HepG2 (cell line): Measurements from ENCODE around the gene PRKN. TPM values are rescaled to one million over a fixed set of nuclear protein-coding genes. Genes with fewer than 3 reads are reported as not detected.

Experiments
- ATAC-seq: fragments of 200-7000 bp; cut with Tn5 transposase; 3 replicates; pipeline ENCODE4 v1.9.1; 2020; ENCODE audit warnings: mild to moderate bottlenecking, moderate library complexity
- BruUV-seq: library from RNA; stranded (reverse); fragments of 400-500 nt; replicated peaks from 2 replicates; lab custom pipeline; 2021; lab: Mats Ljungman, UMichigan
- CTCF ChIA-PET: fragments of 300-600 bp; formaldehyde crosslinking; extraction: SDS; loops from one replicate; lab custom pipeline; 2021; ENCODE audit warnings: low total read pairs, inconsistent platforms, low intra/inter-chr PET ratio; lab: Yijun Ruan, JAX
- POLR2A ChIA-PET: fragments of 350-600 bp; sonication (Branson Sonifier 250); formaldehyde crosslinking; loops from one replicate; lab custom pipeline; 2020; ENCODE audit warnings: antibody characterized with exemption, inconsistent platforms; lab: Yijun Ruan, JAX
- DNase-seq: peaks from one replicate; pipeline ENCODE4 v3.0.0-alpha.2; 2015; ENCODE audit warnings: low spot score
- FAIRE-seq: peaks from 3 replicates; lab custom pipeline; 2011; peaks lifted over from hg19 to GRCh38; lab: Jason Lieb, UNC
- H2AFZ ChIP-seq: one replicate; pipeline ENCODE4 v1.6.1; 2011; ENCODE audit warnings: low read length, inconsistent platforms
- H3K27ac ChIP-seq: fragments of 300-600 bp; 3 replicates; pipeline ENCODE4 v1.8.0; 2011; ENCODE audit warnings: mixed run types, mild to moderate bottlenecking, mixed read lengths, low read length, inconsistent platforms; ENCODE audit not compliant: insufficient read depth; ENCODE audit errors: extremely low read length
- H3K27me3 ChIP-seq, 2 experiments: fragments of 200-600 bp in 1 of 2; 2 replicates in 1 of 2; 3 replicates in 1 of 2; pipeline versions ENCODE4 v1.6.0 to v1.8.0; 2011; ENCODE audit warnings: low read length in 2 of 2, mild to moderate bottlenecking in 2 of 2, moderate library complexity in 2 of 2, inconsistent platforms in 1 of 2; ENCODE audit not compliant: insufficient read depth in 2 of 2, control insufficient read depth in 1 of 2
- H3K36me3 ChIP-seq, 2 experiments: fragments of 200-600 bp in 1 of 2; replicated peaks in 1 of 2; 2 replicates in 1 of 2; 3 replicates in 1 of 2; pipeline versions ENCODE4 v1.5.1 to v1.8.0; 2011; ENCODE audit warnings: low read length in 2 of 2, inconsistent platforms in 1 of 2; ENCODE audit not compliant: insufficient read depth in 2 of 2, control insufficient read depth in 1 of 2
- H3K4me1 ChIP-seq: 2 replicates; pipeline ENCODE4 v1.5.1; 2012; ENCODE audit warnings: low read length, inconsistent platforms; ENCODE audit not compliant: insufficient read depth
- H3K4me2 ChIP-seq: 2 replicates; pipeline ENCODE4 v1.6.0; 2011; ENCODE audit warnings: low read depth, low read length, inconsistent platforms
- H3K4me3 ChIP-seq, 3 experiments: fragments of 200-600 bp in 1 of 3; sonication (generic), shearing (Covaris generic) in 1 of 3; replicated peaks in 1 of 3; 2 replicates each; pipeline ENCODE4 v1.5.1; 2011 to 2016; ENCODE audit warnings: low read length in 3 of 3, inconsistent platforms in 2 of 3, low read depth in 2 of 3, mild to moderate bottlenecking in 2 of 3, control low read depth in 1 of 3, mixed read lengths in 1 of 3; ENCODE audit not compliant: insufficient read depth in 1 of 3
- H3K79me2 ChIP-seq: one replicate; pipeline ENCODE4 v1.6.1; 2011; ENCODE audit warnings: low read length, inconsistent platforms; ENCODE audit not compliant: insufficient read depth
- H3K9ac ChIP-seq: 2 replicates; pipeline ENCODE4 v1.6.0; 2011; ENCODE audit warnings: mild to moderate bottlenecking, low read depth, low read length, inconsistent platforms; ENCODE audit not compliant: insufficient read depth
- H3K9me3 ChIP-seq: 2 replicates; pipeline ENCODE4 v1.5.1; 2012; ENCODE audit warnings: mild to moderate bottlenecking, low read length
- H4K20me1 ChIP-seq: 2 replicates; pipeline ENCODE4 v1.6.0; 2011; ENCODE audit warnings: inconsistent platforms, mild to moderate bottlenecking, low read length, moderate library complexity; ENCODE audit not compliant: insufficient read depth
- HNRNPUL1 ChIP-seq: fragments of 200-400 bp; formaldehyde crosslinking; IDR thresholded peaks from 2 replicates; pipeline ENCODE4 v1.6.1; 2017; ENCODE audit warnings: low read depth, mild to moderate bottlenecking, low read length, moderate library complexity
- KDM4B ChIP-seq: sonication (generic); formaldehyde crosslinking; IDR thresholded peaks from 2 replicates; pipeline ENCODE4 v1.4.0; 2020; ENCODE audit warnings: missing genetic modification reagents
- MBD4 ChIP-seq: IDR thresholded peaks from 2 replicates; pipeline ENCODE4 v1.6.1; 2012; ENCODE audit warnings: low read length, inconsistent platforms, borderline replicate concordance
- RARA ChIP-seq: IDR thresholded peaks from 2 replicates; pipeline ENCODE4 v1.6.1; 2016; ENCODE audit warnings: missing genetic modification reagents, missing compliant biosample characterization
- ZBTB33 ChIP-seq: sonication (generic); formaldehyde crosslinking; IDR thresholded peaks from 2 replicates; pipeline ENCODE4 v1.4.0; 2020; ENCODE audit warnings: missing genetic modification reagents
- ZBTB46 ChIP-seq: sonication (generic); formaldehyde crosslinking; IDR thresholded peaks from 2 replicates; pipeline ENCODE4 v1.4.0; 2020; ENCODE audit warnings: mild to moderate bottlenecking, missing genetic modification reagents, borderline replicate concordance
- ZFP62 ChIP-seq: sonication (generic); formaldehyde crosslinking; IDR thresholded peaks from 2 replicates; pipeline ENCODE4 v1.4.0; 2020; ENCODE audit warnings: missing genetic modification reagents
- ZNF609 ChIP-seq: sonication (generic); formaldehyde crosslinking; IDR thresholded peaks from 2 replicates; pipeline ENCODE4 v1.4.0; 2020; ENCODE audit warnings: mild to moderate bottlenecking, missing genetic modification reagents, borderline replicate concordance
- ZNF720 ChIP-seq: sonication (generic); formaldehyde crosslinking; IDR thresholded peaks from 2 replicates; pipeline ENCODE4 v1.4.0; 2020; ENCODE audit warnings: missing genetic modification reagents
- WGBS: methylation state at CpG from one replicate; pipeline ENCODE4 v1.1.6; 2017; ENCODE audit warnings: low lambda C conversion rate; 5-methylcytosine and 5-hydroxymethylcytosine counted together
- in situ Hi-C: cut with HindIII; loops from 2 replicates; pipeline ENCODE4 v1.10.0; 2017; ENCODE audit warnings: low pct_unique_long_range_greater_than_20kb; ENCODE audit not compliant: extremely low pct_ligation_motif_present
- intact Hi-C: fragments of 100-400 bp; cut with micrococcal nuclease; formaldehyde crosslinking; loops from one replicate; pipeline ENCODE4 v1.10.0; 2022; ENCODE audit not compliant: unreplicated experiment
- polyA plus RNA-seq, 8 experiments: library from polyadenylated mRNA; depleted of rRNA in 3 of 8; stranded (reverse) in 7 of 8; unstranded in 1 of 8; fragments of >200 nt; fragmentation: Illumina TruSeq in 4 of 8; extraction: Trizol in 4 of 8; gene quantifications; 2 replicates each; pipeline versions ENCODE4 v1.2.1 to v1.2.3, GENCODE V29; 2011 to 2016; ENCODE audit warnings: low read depth in 4 of 8, missing spikeins in 1 of 8, mixed read lengths in 1 of 8; ENCODE audit not compliant: insufficient read depth in 1 of 8
- total RNA-seq, 5 experiments: library from RNA; depleted of rRNA; stranded (reverse); fragments of >200 nt; fragmentation: Illumina TruSeq; extraction: Trizol; gene quantifications; 2 replicates each; pipeline ENCODE4 v1.2.3, GENCODE V29; 2016; ENCODE audit warnings: low read depth in 1 of 5

The PRKN gene
- total and polyA plus RNA-seq, 2 of the 13 experiments (the other 11 are each of a cell fraction or from before 2014, with no cell fraction given) = 0.31 to 0.44 TPM

GRCh38 chr6:162666246-162666645 lies 61.3 kb downstream of the PRKN start:
- no peak overlapping the region for H3K4me2 ChIP-seq
- BruUV-seq = no TSS peak
- H2AFZ ChIP-seq = no peak overlapping the region
- no peak for FAIRE-seq
- peaks cover 10% of the 10 kb centered on the region; the same call in 1 of the 2 replicates for H3K9me3 ChIP-seq
- no peaks in the 10 kb centered on the region for H3K79me2 ChIP-seq
- in situ Hi-C loops = no loop called here
- no peaks in the 10 kb centered on the region for H4K20me1 ChIP-seq
- no peak overlapping the region for H3K9ac ChIP-seq
- H3K36me3 ChIP-seq = no peaks in the 10 kb centered on the region
- no peak overlapping the region for H3K27ac ChIP-seq
- ChIA-PET CTCF (no interaction called here), POLR2A (no interaction called here)
- no peak for TF ChIP-seq ZBTB46 (CRISPR knock-in tag)
- no peak for TF ChIP-seq KDM4B
- TF ChIP-seq MBD4 = no peak
- TF ChIP-seq ZNF609 (CRISPR knock-in tag) = no peak
- no peak for TF ChIP-seq RARA (CRISPR knock-in tag)
- no peak for TF ChIP-seq ZFP62 (CRISPR knock-in tag)
- TF ChIP-seq ZBTB33 = no peak
- no peak for TF ChIP-seq ZNF720 (CRISPR knock-in tag)
- no peak for TF ChIP-seq HNRNPUL1
- H3K4me3 ChIP-seq = no peak overlapping the region
- no peaks in the 10 kb centered on the region for H3K4me1 ChIP-seq
- WGBS = 38% methylated on average over 2 of the region's 2 CpGs
- intact Hi-C loops = no loop called here
- no peaks in the 10 kb centered on the region for H3K27me3 ChIP-seq
- no peak for DNase-seq
- ATAC-seq = no peak
